ENCODE measurements around the gene BRD3OS.

Gene BRD3OS

DNA sequence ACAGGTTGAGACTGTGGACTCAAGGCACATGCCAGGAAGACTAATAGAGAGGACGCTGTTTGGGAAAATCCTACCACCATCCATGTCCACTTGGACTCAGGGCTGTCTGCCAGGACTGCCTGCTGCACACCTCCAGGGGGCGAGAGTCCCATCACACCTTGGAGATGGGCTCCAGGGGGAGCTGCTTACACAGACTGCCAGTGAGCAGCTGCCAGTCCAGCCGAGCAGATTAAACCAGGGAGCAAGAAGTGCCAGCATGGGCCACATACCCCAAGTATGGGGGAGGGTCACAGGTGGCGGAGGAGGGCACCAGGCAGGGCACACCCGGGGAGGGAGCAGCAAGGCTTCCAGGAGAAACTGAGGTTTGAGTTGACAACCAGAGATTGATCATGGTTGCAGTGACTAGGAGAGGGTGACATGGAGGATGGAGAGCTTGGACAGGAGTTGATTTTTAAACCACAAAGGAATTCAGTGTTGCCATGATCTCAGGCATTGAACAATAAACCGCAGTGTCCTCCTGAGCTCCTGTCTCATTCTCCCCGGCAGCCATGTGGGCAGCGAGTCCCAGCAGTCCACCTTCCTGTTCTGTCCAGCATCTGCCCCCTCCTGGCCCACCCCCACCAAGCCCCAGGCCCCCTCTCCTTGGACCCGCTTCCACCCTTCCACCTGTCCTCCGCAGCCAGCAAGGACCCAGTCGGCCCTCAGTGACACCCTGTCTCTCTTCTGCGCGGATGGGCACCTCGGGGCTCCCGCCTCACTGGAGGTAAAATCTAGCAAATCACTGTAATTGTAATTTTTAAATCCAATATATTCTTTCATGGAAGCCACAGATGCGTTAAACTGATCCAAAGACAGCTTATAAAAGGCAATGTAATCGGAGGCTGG lies 30.0 kb upstream of the BRD3OS start:
- TF ChIP-seq, protein P1, sequence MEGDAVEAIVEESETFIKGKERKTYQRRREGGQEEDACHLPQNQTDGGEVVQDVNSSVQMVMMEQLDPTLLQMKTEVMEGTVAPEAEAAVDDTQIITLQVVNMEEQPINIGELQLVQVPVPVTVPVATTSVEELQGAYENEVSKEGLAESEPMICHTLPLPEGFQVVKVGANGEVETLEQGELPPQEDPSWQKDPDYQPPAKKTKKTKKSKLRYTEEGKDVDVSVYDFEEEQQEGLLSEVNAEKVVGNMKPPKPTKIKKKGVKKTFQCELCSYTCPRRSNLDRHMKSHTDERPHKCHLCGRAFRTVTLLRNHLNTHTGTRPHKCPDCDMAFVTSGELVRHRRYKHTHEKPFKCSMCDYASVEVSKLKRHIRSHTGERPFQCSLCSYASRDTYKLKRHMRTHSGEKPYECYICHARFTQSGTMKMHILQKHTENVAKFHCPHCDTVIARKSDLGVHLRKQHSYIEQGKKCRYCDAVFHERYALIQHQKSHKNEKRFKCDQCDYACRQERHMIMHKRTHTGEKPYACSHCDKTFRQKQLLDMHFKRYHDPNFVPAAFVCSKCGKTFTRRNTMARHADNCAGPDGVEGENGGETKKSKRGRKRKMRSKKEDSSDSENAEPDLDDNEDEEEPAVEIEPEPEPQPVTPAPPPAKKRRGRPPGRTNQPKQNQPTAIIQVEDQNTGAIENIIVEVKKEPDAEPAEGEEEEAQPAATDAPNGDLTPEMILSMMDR (IDR thresholded peaks at IDR 0.05; ENCODE audit: low read depth, low read length), result no peak
- H3K4me3 ChIP-seq (ENCODE audit: low read depth, low read length), result no peak overlapping the region

DNA sequence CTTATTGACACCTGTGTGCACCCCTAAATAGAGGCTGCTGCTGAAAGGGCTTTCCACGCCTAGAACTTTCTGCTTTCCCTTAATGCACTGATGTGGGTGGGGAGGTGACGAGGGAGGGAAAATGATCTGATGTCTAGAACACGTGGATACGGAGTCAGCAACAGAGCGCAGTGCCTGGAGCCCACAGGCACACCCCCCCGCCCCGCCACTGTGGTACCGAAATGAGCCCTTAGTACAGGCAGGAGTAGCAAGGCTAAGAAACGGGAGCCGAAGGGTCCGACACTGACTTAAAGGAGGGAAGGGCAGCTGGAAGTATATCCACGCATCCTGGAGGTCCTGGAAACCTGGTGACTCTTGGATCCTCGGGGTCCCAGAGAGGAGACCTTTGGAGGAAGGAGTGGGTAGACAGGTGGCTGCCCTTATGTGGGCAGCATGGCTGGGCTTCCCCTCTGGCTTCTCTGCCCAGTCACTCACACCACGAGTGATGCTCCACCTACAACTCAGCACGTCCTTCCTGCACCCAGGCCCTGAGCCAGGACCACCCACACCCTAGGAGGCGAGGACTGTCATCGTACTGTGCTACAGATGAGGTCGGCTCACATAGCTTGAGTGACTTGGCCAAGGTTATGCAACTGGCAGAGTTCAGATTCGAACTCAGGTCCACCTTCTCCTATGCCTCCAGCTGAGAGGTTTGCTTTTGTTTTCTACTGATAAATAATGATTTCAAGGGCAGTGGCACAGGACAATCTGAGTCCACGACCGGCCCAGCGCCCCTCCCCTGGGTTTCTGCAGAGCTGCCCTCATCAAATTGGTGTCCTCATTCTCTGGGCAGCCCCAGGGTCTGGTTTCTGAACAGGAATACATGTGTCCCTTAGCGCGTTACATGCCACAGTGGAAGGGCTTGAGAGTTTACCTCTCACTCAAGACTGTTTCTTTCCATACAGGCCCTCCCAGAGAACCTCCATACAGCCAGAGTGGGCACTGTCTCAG lies 28.5 kb upstream of the BRD3OS start:
- TF ChIP-seq, protein P1 (IDR thresholded peaks at IDR 0.05; ENCODE audit: low read depth, low read length), result no peak
- no peak overlapping the region for H3K4me3 ChIP-seq (ENCODE audit: low read depth, low read length)

GRCh38 chr9:133997584-133997983 lies 27.7 kb upstream of the BRD3OS start:
- TF ChIP-seq, protein P1 (IDR thresholded peaks at IDR 0.05; ENCODE audit: low read depth, low read length), result no peak
- no peak overlapping the region for H3K4me3 ChIP-seq (ENCODE audit: low read depth, low read length)

DNA sequence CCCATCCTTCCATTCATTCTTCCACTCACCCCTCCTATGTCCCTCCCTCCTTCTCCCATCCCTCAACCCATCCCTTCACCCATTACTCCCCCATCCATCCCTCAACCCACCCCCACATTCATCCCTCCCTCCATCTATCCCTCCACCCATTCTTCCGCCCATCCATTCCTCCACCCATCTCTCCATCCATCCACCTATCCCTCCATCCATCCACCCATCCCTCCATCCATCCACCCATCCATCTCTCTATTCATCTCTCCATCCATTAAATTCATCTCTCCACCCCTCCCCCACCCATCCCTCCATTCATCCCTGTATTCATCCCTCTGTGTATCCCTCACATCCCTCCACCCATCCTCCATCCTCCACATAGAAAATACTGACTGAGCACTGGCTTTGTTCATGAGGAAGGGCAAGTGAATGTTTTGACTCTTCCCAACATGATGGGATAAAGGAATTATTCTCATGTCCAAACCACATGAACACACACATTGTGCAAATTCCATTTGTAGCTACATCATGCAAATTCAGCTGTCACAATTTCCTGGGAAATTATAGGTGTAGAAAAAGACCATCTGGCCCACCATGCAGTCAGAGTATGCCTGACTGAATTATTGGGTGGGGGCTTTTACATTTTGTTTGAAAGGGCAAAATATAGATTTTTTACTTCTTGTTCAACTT lies 26.2 kb upstream of the BRD3OS start:
- H3K4me3 ChIP-seq (ENCODE audit: low read depth, low read length), result no peak overlapping the region
- TF ChIP-seq, protein P1 (IDR thresholded peaks at IDR 0.05; ENCODE audit: low read depth, low read length), result no peak

DNA sequence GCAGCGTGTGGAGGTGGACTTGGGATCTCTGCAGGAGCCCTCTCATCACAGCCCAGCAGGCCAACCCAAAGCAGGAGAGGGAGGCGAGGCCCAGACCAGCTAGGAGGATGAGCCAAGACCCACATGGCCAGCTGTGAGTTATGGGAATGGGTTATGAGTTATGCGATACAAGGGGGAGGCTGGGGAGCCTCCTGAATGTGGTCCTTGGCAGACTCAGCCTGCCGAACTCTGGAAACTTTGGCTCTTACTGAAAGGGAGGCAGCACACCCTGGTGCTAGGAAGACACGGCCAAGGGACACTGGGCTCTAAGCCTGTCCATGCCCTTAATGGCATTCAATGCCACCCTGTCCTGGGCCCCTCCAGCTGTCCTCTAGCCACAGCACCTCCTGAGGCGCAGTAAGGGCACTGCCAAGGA lies 25.4 kb upstream of the BRD3OS start:
- TF ChIP-seq, protein P1 (IDR thresholded peaks at IDR 0.05; ENCODE audit: low read depth, low read length), result no peak
- no peak overlapping the region for H3K4me3 ChIP-seq (ENCODE audit: low read depth, low read length)

- no peak overlapping the region for H3K4me3 ChIP-seq (ENCODE audit: low read depth, low read length)
- TF ChIP-seq, protein P1 (IDR thresholded peaks at IDR 0.05; ENCODE audit: low read depth, low read length), result no peak
Observed at GRCh38 chr9:134002796-134003195, 22.5 kb upstream of the BRD3OS start.
